ENCODE data around the gene ZNF277. TPM values are rescaled to one million over a fixed set of nuclear protein-coding genes. Genes with fewer than 3 reads are reported as not detected.

ZNF277 gene
- total and polyA plus RNA-seq, 4 donors = 7.8 to 23.5 (median 14.5) TPM

GRCh38 chr7:112365551-112365950, 159.1 kb downstream of the ZNF277 start:
- TF ChIP-seq ZBTB33 (IDR thresholded peaks at IDR 0.05) (no peak), FOXA1 (IDR thresholded peaks at IDR 0.05) (no peak), MAX (IDR thresholded peaks at IDR 0.05) (no peak), ATF3 (IDR thresholded peaks at IDR 0.05) (no peak), JUND (IDR thresholded peaks at IDR 0.05) (no peak)
- WGBS = 95% methylated on average over 3 of the region's 3 CpGs
- H3K4me1 ChIP-seq (ENCODE audit: control insufficient read depth in 4 of 4, insufficient read depth in 4 of 4, low read length in 3 of 4) = no peaks in the 10 kb centered on the region
- DNase-seq (ENCODE audit: low spot score) = no peak
- no peaks in the 10 kb centered on the region for H3K36me3 ChIP-seq (ENCODE audit: control insufficient read depth in 4 of 4, insufficient read depth in 3 of 4, low read depth in 1 of 4, low read length in 3 of 4)
- H3K27ac ChIP-seq (ENCODE audit: low read depth in 1 of 2, low read length in 2 of 2) = no peak overlapping the region
- no peak overlapping the region for H3K9ac ChIP-seq (ENCODE audit: low read depth in 1 of 2, low read length in 2 of 2)
- no peak overlapping the region for H3K4me3 ChIP-seq (ENCODE audit: low read depth in 1 of 3, low read length in 3 of 3)
- H3K27me3 ChIP-seq (ENCODE audit: control insufficient read depth in 4 of 4, insufficient read depth in 4 of 4, low read length in 3 of 4) = no peaks in the 10 kb centered on the region
- H3K9me3 ChIP-seq (ENCODE audit: control insufficient read depth in 4 of 4, low read length in 3 of 4) = no peaks in the 10 kb centered on the region

- Histone ChIP-seq H3K4me1 (ENCODE audit: control insufficient read depth in 4 of 4, insufficient read depth in 4 of 4, low read length in 3 of 4) (no peaks in the 10 kb centered on the region), H3K9me3 (ENCODE audit: control insufficient read depth in 4 of 4, low read length in 3 of 4) (no peaks in the 10 kb centered on the region), H3K27me3 (ENCODE audit: control insufficient read depth in 4 of 4, insufficient read depth in 4 of 4, low read length in 3 of 4) (no peaks in the 10 kb centered on the region), H3K27ac (ENCODE audit: low read depth in 1 of 2, low read length in 2 of 2) (no peak overlapping the region), H3K9ac (ENCODE audit: low read depth in 1 of 2, low read length in 2 of 2) (no peak overlapping the region), H3K4me3 (ENCODE audit: low read depth in 1 of 3, low read length in 3 of 3) (no peak overlapping the region), H3K36me3 (ENCODE audit: control insufficient read depth in 4 of 4, insufficient read depth in 3 of 4, low read depth in 1 of 4, low read length in 3 of 4) (no peaks in the 10 kb centered on the region)
- no peak for DNase-seq (ENCODE audit: low spot score)
- TF ChIP-seq FOXA2 (IDR thresholded peaks at IDR 0.05) = no peak
- no peak for TF ChIP-seq FOXA1 (IDR thresholded peaks at IDR 0.05)
- TF ChIP-seq REST (IDR thresholded peaks at IDR 0.05) = no peak
- no peak for TF ChIP-seq HNF4A (conservative IDR thresholded peaks at IDR 0.05)
- TF ChIP-seq CTCF (IDR thresholded peaks at IDR 0.05; ENCODE audit: low read depth, low read length, missing input control) = no peak
- no peak for TF ChIP-seq ATF3 (IDR thresholded peaks at IDR 0.05)
- TF ChIP-seq GABPA (IDR thresholded peaks at IDR 0.05 in 1 of 2, conservative IDR thresholded peaks at IDR 0.05 in 1 of 2) = no peak
- no peak for TF ChIP-seq JUND (IDR thresholded peaks at IDR 0.05)
- no peak for TF ChIP-seq YY1 (IDR thresholded peaks at IDR 0.05)
- TF ChIP-seq NR2F2 (IDR thresholded peaks at IDR 0.05) = no peak
- 99% methylated on average over 1 of the region's 1 CpG for WGBS
Observed at GRCh38 chr7:112366886-112367285, 160.4 kb downstream of the ZNF277 start.
